ENCODE measurements around the gene GBP4.

DNA sequence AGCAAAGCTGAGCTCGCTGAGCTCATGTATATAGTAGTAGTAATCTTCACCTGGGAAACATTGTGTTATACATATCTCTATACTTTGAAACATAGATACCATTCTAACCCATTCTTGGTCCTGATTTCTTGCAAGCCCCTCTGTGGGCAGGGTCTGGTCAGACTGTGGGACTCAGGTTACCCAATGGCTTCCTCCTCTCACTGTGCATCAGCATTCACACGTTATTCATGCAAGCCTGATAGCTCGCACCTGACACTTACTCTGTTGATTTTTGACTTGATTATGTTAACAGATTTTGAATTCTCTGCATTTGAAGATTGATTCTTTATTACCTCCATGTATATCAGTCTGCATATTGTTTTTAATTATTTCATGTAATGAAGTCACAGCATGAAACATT is 24.3 kb downstream of the GBP4 start:
- TF ChIP-seq EWSR1 (IDR thresholded peaks at IDR 0.05; ENCODE audit: borderline replicate concordance, low read depth, partially characterized antibody) (no peak), EP300 (IDR thresholded peaks at IDR 0.05; ENCODE audit: low read length) (no peak)
- TF ChIP-seq, protein P1, sequence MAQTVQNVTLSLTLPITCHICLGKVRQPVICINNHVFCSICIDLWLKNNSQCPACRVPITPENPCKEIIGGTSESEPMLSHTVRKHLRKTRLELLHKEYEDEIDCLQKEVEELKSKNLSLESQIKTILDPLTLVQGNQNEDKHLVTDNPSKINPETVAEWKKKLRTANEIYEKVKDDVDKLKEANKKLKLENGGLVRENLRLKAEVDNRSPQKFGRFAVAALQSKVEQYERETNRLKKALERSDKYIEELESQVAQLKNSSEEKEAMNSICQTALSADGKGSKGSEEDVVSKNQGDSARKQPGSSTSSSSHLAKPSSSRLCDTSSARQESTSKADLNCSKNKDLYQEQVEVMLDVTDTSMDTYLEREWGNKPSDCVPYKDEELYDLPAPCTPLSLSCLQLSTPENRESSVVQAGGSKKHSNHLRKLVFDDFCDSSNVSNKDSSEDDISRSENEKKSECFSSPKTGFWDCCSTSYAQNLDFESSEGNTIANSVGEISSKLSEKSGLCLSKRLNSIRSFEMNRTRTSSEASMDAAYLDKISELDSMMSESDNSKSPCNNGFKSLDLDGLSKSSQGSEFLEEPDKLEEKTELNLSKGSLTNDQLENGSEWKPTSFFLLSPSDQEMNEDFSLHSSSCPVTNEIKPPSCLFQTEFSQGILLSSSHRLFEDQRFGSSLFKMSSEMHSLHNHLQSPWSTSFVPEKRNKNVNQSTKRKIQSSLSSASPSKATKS (CRISPR knock-in tag; IDR thresholded peaks at IDR 0.05): no peak
- TF ChIP-seq, protein P2, sequence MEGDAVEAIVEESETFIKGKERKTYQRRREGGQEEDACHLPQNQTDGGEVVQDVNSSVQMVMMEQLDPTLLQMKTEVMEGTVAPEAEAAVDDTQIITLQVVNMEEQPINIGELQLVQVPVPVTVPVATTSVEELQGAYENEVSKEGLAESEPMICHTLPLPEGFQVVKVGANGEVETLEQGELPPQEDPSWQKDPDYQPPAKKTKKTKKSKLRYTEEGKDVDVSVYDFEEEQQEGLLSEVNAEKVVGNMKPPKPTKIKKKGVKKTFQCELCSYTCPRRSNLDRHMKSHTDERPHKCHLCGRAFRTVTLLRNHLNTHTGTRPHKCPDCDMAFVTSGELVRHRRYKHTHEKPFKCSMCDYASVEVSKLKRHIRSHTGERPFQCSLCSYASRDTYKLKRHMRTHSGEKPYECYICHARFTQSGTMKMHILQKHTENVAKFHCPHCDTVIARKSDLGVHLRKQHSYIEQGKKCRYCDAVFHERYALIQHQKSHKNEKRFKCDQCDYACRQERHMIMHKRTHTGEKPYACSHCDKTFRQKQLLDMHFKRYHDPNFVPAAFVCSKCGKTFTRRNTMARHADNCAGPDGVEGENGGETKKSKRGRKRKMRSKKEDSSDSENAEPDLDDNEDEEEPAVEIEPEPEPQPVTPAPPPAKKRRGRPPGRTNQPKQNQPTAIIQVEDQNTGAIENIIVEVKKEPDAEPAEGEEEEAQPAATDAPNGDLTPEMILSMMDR (IDR thresholded peaks at IDR 0.05 in 2 of 3, conservative IDR thresholded peaks at IDR 0.05 in 1 of 3; ENCODE audit: insufficient read depth in 2 of 3, low read depth in 1 of 3, low read length in 3 of 3): no peak

Measured in K562 (cell line).